Transverse colon (tissue), 4 donors: Measurements from ENCODE around the gene CXCL3. TPM values are rescaled to one million over a fixed set of nuclear protein-coding genes. Genes with fewer than 3 reads are reported as not detected.

Experiments
- DNase-seq: peaks from one replicate; pipeline ENCODE4 v3.0.0-alpha.2; 2019
- H3K27ac ChIP-seq, 4 donors: fragments of 200-600 bp; sonication (generic); 2 replicates each; pipeline ENCODE4 v1.5.1; 2016 to 2018; ENCODE audit warnings: inconsistent platforms in 4 of 4
- H3K27me3 ChIP-seq: fragments of 200-600 bp; sonication (generic); 2 replicates; pipeline ENCODE4 v1.5.1; 2017; ENCODE audit warnings: inconsistent platforms
- H3K36me3 ChIP-seq, 4 donors: fragments of 200-600 bp; sonication (generic); 2 replicates each; pipeline ENCODE4 v1.5.1; 2017 to 2019; ENCODE audit warnings: inconsistent platforms in 4 of 4
- H3K4me1 ChIP-seq, 4 donors: fragments of 200-600 bp; sonication (generic); 2 replicates each; pipeline ENCODE4 v1.5.1; 2017 to 2020; ENCODE audit warnings: inconsistent platforms in 4 of 4
- H3K4me3 ChIP-seq, 4 donors: fragments of 200-600 bp; sonication (generic); 1 replicate in 1 of 4; 2 replicates in 3 of 4; pipeline versions ENCODE4 v1.5.1 to v1.6.1; 2017 to 2019; ENCODE audit warnings: inconsistent platforms in 4 of 4
- H3K9me3 ChIP-seq, 2 donors: fragments of 200-600 bp; sonication (generic); 2 replicates each; pipeline ENCODE4 v1.5.1; 2017 to 2019; ENCODE audit warnings: inconsistent platforms in 2 of 2
- CTCF ChIP-seq, 5 experiments: fragments of 200-600 bp in 3 of 5; fragments of 450-650 bp in 2 of 5; sonication (generic) in 3 of 5; IDR thresholded peaks; 1 replicate in 2 of 5; 2 replicates in 3 of 5; pipeline ENCODE4 v1.5.1; 2016 to 2017; ENCODE audit warnings: antibody characterized with exemption in 5 of 5, inconsistent platforms in 3 of 5, mild to moderate bottlenecking in 2 of 5, moderate library complexity in 1 of 5
- EP300 ChIP-seq: sonication (generic); formaldehyde crosslinking; IDR thresholded peaks from one replicate; pipeline ENCODE4 v1.6.1; 2017; ENCODE audit warnings: antibody characterized with exemption, low read depth
- POLR2A ChIP-seq: fragments of 450-650 bp; IDR thresholded peaks from one replicate; pipeline ENCODE4 v1.6.1; 2016; ENCODE audit warnings: antibody characterized with exemption, mild to moderate bottlenecking, moderate library complexity
- POLR2AphosphoS5 ChIP-seq, 3 donors: sonication (generic); formaldehyde crosslinking; IDR thresholded peaks; one replicate each; pipeline ENCODE4 v1.6.1; 2016; ENCODE audit warnings: antibody characterized with exemption in 3 of 3
- WGBS, 2 donors: methylation state at CpG; one replicate each; pipeline ENCODE4 v1.1.5; 2018; ENCODE audit warnings: low coverage in 1 of 2; 5-methylcytosine and 5-hydroxymethylcytosine counted together
- in situ Hi-C, 4 donors: fragments of 200-750 bp; cut with MboI; loops; one replicate each; pipeline versions ENCODE4 v1.15.0 to v1.15.1; 2017; ENCODE audit warnings: low sequenced_read_pairs in 3 of 4, low pct_ligation_motif_present in 1 of 4, low pct_unique_long_range_greater_than_20kb in 1 of 4
- intact Hi-C: fragments of 100-400 bp; cut with DNase I; formaldehyde crosslinking; loops from one replicate; pipeline ENCODE4 v1.15.1; 2023; ENCODE audit warnings: low total_unique reads
- total RNA-seq, 4 donors: library from RNA; depleted of rRNA; stranded (reverse); fragments of >200 nt; gene quantifications; one replicate each; pipeline ENCODE4 v1.1.0, GENCODE V29; 2016

Gene CXCL3
- total RNA-seq, 4 donors from 2014 or later: 1.8 to 5.2 (median 5.1) TPM

- no peak overlapping the region for H3K27ac ChIP-seq
- peaks cover 0 to 8% of the 10 kb centered on the region in 2 donors for H3K9me3 ChIP-seq
- H3K27me3 ChIP-seq: no peaks in the 10 kb centered on the region
- H3K4me3 ChIP-seq: no peak overlapping the region
- H3K4me1 ChIP-seq: no peaks in the 10 kb centered on the region
- intact Hi-C loops (no loop called here), in situ Hi-C loops (no loop called here)
- DNase-seq: no peak
- H3K36me3 ChIP-seq: no peaks in the 10 kb centered on the region
- TF ChIP-seq CTCF (IDR thresholded peaks at IDR 0.05): no peak
- TF ChIP-seq POLR2AphosphoS5 (IDR thresholded peaks at IDR 0.05): no peak
- TF ChIP-seq EP300: no peak
- no peak for TF ChIP-seq POLR2A
- WGBS, 2 donors: 78 to 100% methylated on average over 1 of the region's 1 CpG
Observed at GRCh38 chr4:74072739-74073138, 34.2 kb upstream of the CXCL3 start.

- TF ChIP-seq POLR2AphosphoS5 (IDR thresholded peaks at IDR 0.05) (no peak), POLR2A (no peak), EP300 (no peak), CTCF (IDR thresholded peaks at IDR 0.05) (no peak)
- in situ Hi-C loops (no loop called here), intact Hi-C loops (no loop called here)
- Histone ChIP-seq H3K36me3 (no peaks in the 10 kb centered on the region), H3K27me3 (no peaks in the 10 kb centered on the region), H3K4me1 (peaks cover 0 to 17% (median 6%) of the 10 kb centered on the region in 4 donors), H3K9me3 (peaks cover 0 to 8% of the 10 kb centered on the region in 2 donors), H3K4me3 (no peak overlapping the region), H3K27ac (no peak overlapping the region)
- DNase-seq: no peak
Observed at GRCh38 chr4:74067586-74067985, 29.1 kb upstream of the CXCL3 start.

DNA sequence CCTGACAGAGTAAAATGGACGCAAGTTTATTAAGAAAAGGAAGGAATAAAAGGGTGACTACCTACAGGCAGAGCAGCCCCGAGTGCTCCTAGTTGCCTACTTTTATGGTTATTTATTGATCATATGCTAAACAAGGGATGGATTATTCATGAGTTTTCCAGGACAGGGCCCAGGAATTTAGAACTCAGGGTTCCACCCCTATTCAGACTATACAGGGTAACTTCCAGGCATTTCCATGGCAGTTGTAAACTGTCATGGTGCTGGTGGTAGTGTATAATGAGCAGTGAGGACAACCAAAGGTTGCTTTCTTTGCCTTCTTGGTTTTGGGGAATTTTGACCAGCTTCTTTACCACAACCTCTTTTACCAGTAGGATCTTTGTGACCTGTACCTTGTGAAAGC lies 27.7 kb upstream of the CXCL3 start:
- TF ChIP-seq CTCF (IDR thresholded peaks at IDR 0.05) (no peak), EP300 (no peak), POLR2AphosphoS5 (IDR thresholded peaks at IDR 0.05) (no peak), POLR2A (no peak)
- Histone ChIP-seq H3K9me3 (peaks cover 0 to 8% of the 10 kb centered on the region in 2 donors), H3K36me3 (no peaks in the 10 kb centered on the region), H3K4me1 (peaks cover 0 to 20% (median 6%) of the 10 kb centered on the region in 4 donors), H3K27ac (no peak overlapping the region), H3K27me3 (no peaks in the 10 kb centered on the region), H3K4me3 (no peak overlapping the region)
- intact Hi-C loops (no loop called here), in situ Hi-C loops (no loop called here)
- 64 to 89% methylated on average over 2 of the region's 2 CpGs for WGBS, 2 donors
- DNase-seq: no peak

- no peak for TF ChIP-seq CTCF (IDR thresholded peaks at IDR 0.05)
- no peak for TF ChIP-seq POLR2AphosphoS5 (IDR thresholded peaks at IDR 0.05)
- TF ChIP-seq EP300: no peak
- TF ChIP-seq POLR2A: no peak
- no peak overlapping the region for H3K27ac ChIP-seq
- H3K4me1 ChIP-seq: peaks cover 0 to 20% (median 6%) of the 10 kb centered on the region in 4 donors
- in situ Hi-C loops (no loop called here), intact Hi-C loops (no loop called here)
- H3K27me3 ChIP-seq: no peaks in the 10 kb centered on the region
- no peaks in the 10 kb centered on the region for H3K36me3 ChIP-seq
- DNase-seq: no peak
- peaks cover 0 to 8% of the 10 kb centered on the region in 2 donors for H3K9me3 ChIP-seq
- H3K4me3 ChIP-seq: no peak overlapping the region
- WGBS, 2 donors: 62 to 83% methylated on average over 6 of the region's 6 CpGs
Observed at GRCh38 chr4:74065115-74065642, 26.7 kb upstream of the CXCL3 start.
